GM12891 (cell line): Measurements from ENCODE around the gene KMO.

ENCODE experiments used
- POLR2AphosphoS5 ChIP-seq: IDR thresholded peaks from 2 replicates; pipeline ENCODE4 v1.6.1; 2011; ENCODE audit warnings: low read depth, low read length, control low read depth
- POU2F2 ChIP-seq: IDR thresholded peaks from 2 replicates; pipeline ENCODE4 v1.6.1; 2011; ENCODE audit warnings: low read depth, mild to moderate bottlenecking, control low read depth, low read length, moderate library complexity
- SPI1 ChIP-seq: IDR thresholded peaks from 2 replicates; pipeline ENCODE4 v1.6.1; 2011; ENCODE audit warnings: low read depth, low read length, control low read depth
- TAF1 ChIP-seq: IDR thresholded peaks from 2 replicates; pipeline ENCODE4 v1.6.1; 2011; ENCODE audit warnings: low read depth, low read length, control low read depth

- TF ChIP-seq POLR2AphosphoS5 (no peak), TAF1 (no peak), SPI1 (no peak), POU2F2 (no peak)
Measured at GRCh38 chr1:241488739-241489138, 43.4 kb upstream of the KMO start.
